ENCODE results near the gene CAMTA1. TPM values are rescaled to one million over a fixed set of nuclear protein-coding genes. Genes with fewer than 3 reads are reported as not detected.

Gene CAMTA1
- polyA plus RNA-seq, 1 donor (not counting 4 experiments of a cell fraction or from before 2014, with no cell fraction given) = 51.4 TPM

DNA sequence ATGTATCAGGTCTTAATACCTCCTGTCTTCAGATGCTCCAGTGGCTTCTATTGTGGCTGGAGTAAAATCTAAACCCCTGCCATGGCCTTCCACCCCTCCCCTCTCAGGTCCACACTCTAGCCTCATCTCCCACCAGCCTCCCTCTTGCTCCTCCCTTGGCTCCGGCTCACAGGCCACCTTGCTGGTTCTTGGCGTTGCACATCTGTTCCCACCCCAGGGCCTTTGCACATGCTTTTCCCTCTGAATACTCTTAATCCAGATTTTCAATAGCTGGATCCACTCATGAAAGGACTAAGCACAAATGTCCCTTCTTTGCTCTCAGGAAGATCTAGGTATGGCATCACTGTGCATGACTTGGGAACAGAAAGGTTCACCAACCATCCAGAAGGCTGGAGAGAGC lies 570.4 kb downstream of the CAMTA1 start:
- Histone ChIP-seq H3K9me1 (ENCODE audit: control insufficient read depth, extremely low read depth, insufficient read depth, low read length) (no peaks in the 10 kb centered on the region), H3K36me3 (ENCODE audit: control insufficient read depth in 2 of 2, extremely low read depth in 1 of 2, insufficient read depth in 2 of 2, low read length in 2 of 2) (no peaks in the 10 kb centered on the region), H2AFZ (ENCODE audit: control insufficient read depth, low read length) (no peak overlapping the region), H3K4me1 (ENCODE audit: control insufficient read depth, extremely low read depth, insufficient read depth, low read length) (peaks cover 7% of the 10 kb centered on the region), H3K4me3 (ENCODE audit: control insufficient read depth in 2 of 3, extremely low read depth in 1 of 3, insufficient read depth in 2 of 3, low read depth in 1 of 3, low read length in 3 of 3) (no peak overlapping the region), H3K79me2 (ENCODE audit: control insufficient read depth, insufficient read depth, low read length) (no peaks in the 10 kb centered on the region), H3K9me3 (ENCODE audit: control insufficient read depth, low read depth, low read length) (no peaks in the 10 kb centered on the region), H3K27ac (ENCODE audit: control insufficient read depth, insufficient read depth, low read length) (no peak overlapping the region), H3K27me3 (ENCODE audit: control insufficient read depth, extremely low read depth, insufficient read depth, low read length) (no peaks in the 10 kb centered on the region), H4K20me1 (ENCODE audit: control insufficient read depth, extremely low read depth, insufficient read depth, low read length) (no peaks in the 10 kb centered on the region), H3K9ac (ENCODE audit: control insufficient read depth, extremely low read depth, insufficient read depth, low read length) (no peak overlapping the region), H3K4me2 (ENCODE audit: control insufficient read depth, extremely low read depth, insufficient read depth, low read depth, low read length) (no peak overlapping the region)
- DNase-seq (ENCODE audit: low read depth, low spot score) (no peak), FAIRE-seq (no peak)
- TF ChIP-seq EZH2 (IDR thresholded peaks at IDR 0.05; ENCODE audit: low read length) = no peak
- TF ChIP-seq, protein P1, sequence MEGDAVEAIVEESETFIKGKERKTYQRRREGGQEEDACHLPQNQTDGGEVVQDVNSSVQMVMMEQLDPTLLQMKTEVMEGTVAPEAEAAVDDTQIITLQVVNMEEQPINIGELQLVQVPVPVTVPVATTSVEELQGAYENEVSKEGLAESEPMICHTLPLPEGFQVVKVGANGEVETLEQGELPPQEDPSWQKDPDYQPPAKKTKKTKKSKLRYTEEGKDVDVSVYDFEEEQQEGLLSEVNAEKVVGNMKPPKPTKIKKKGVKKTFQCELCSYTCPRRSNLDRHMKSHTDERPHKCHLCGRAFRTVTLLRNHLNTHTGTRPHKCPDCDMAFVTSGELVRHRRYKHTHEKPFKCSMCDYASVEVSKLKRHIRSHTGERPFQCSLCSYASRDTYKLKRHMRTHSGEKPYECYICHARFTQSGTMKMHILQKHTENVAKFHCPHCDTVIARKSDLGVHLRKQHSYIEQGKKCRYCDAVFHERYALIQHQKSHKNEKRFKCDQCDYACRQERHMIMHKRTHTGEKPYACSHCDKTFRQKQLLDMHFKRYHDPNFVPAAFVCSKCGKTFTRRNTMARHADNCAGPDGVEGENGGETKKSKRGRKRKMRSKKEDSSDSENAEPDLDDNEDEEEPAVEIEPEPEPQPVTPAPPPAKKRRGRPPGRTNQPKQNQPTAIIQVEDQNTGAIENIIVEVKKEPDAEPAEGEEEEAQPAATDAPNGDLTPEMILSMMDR (optimal IDR thresholded peaks at IDR 0.05 in 1 of 3, IDR thresholded peaks at IDR 0.05 in 1 of 3, conservative IDR thresholded peaks at IDR 0.05 in 1 of 3; ENCODE audit: extremely low read depth in 1 of 3, insufficient read depth in 2 of 3, low read length in 3 of 3) = no peak
- dilution Hi-C loops (cut with MboI; ENCODE audit: extremely low pct_ligation_motif_present, low sequenced_read_pairs) = no loop called here

DNA sequence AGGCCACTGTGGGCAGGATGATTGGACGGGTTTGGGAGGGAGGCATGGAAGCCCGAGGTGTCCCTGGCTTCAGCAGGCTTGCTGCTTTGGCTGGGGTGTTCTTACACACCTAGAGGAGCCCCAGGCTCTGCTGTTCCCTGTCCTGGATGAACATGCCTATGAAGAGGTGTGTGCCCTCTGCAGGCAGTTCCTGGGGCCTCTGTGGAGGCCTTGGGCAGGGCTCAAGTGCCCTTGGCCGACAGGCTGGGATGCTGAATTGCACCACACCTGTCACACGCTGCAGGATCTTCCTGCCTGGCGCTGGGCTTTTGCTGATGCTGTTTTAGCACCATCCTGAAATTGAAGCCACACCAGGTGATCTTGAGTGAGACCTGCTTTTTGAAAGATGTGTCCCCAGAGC lies 570.8 kb downstream of the CAMTA1 start:
- H3K9me1 ChIP-seq (ENCODE audit: control insufficient read depth, extremely low read depth, insufficient read depth, low read length) = no peaks in the 10 kb centered on the region
- no peak overlapping the region for H3K9ac ChIP-seq (ENCODE audit: control insufficient read depth, extremely low read depth, insufficient read depth, low read length)
- H3K27ac ChIP-seq (ENCODE audit: control insufficient read depth, insufficient read depth, low read length) = no peak overlapping the region
- H3K36me3 ChIP-seq (ENCODE audit: control insufficient read depth in 2 of 2, extremely low read depth in 1 of 2, insufficient read depth in 2 of 2, low read length in 2 of 2) = no peaks in the 10 kb centered on the region
- FAIRE-seq (no peak), DNase-seq (ENCODE audit: low read depth, low spot score) (no peak)
- peaks cover 7% of the 10 kb centered on the region for H3K4me1 ChIP-seq (ENCODE audit: control insufficient read depth, extremely low read depth, insufficient read depth, low read length)
- no peak overlapping the region for H3K4me3 ChIP-seq (ENCODE audit: control insufficient read depth in 2 of 3, extremely low read depth in 1 of 3, insufficient read depth in 2 of 3, low read depth in 1 of 3, low read length in 3 of 3)
- no peaks in the 10 kb centered on the region for H3K27me3 ChIP-seq (ENCODE audit: control insufficient read depth, extremely low read depth, insufficient read depth, low read length)
- no peaks in the 10 kb centered on the region for H4K20me1 ChIP-seq (ENCODE audit: control insufficient read depth, extremely low read depth, insufficient read depth, low read length)
- dilution Hi-C loops (cut with MboI; ENCODE audit: extremely low pct_ligation_motif_present, low sequenced_read_pairs) = no loop called here
- TF ChIP-seq EZH2 (IDR thresholded peaks at IDR 0.05; ENCODE audit: low read length) = no peak
- TF ChIP-seq, protein P1 (optimal IDR thresholded peaks at IDR 0.05 in 1 of 3, IDR thresholded peaks at IDR 0.05 in 1 of 3, conservative IDR thresholded peaks at IDR 0.05 in 1 of 3; ENCODE audit: extremely low read depth in 1 of 3, insufficient read depth in 2 of 3, low read length in 3 of 3) = no peak
- no peak overlapping the region for H3K4me2 ChIP-seq (ENCODE audit: control insufficient read depth, extremely low read depth, insufficient read depth, low read depth, low read length)
- no peak overlapping the region for H2AFZ ChIP-seq (ENCODE audit: control insufficient read depth, low read length)
- H3K79me2 ChIP-seq (ENCODE audit: control insufficient read depth, insufficient read depth, low read length) = no peaks in the 10 kb centered on the region
- H3K9me3 ChIP-seq (ENCODE audit: control insufficient read depth, low read depth, low read length) = no peaks in the 10 kb centered on the region

All from keratinocyte (primary cell).